Loucy (cell line): ENCODE measurements around the gene ATF1.

Experiments used
- EZH2phosphoT487 ChIP-seq: fragments of 200-600 bp; IDR thresholded peaks from 2 replicates; pipeline ENCODE4 v1.6.1; 2018; ENCODE audit warnings: antibody characterized with exemption, mild to moderate bottlenecking, moderate library complexity, borderline replicate concordance
- TF ChIP-seq, protein P1 (sequence below): fragments of 200-600 bp; sonication (generic); conservative IDR thresholded peaks from 2 replicates; pipeline ENCODE4 v1.5.1; 2014; ENCODE audit warnings: mild to moderate bottlenecking, antibody characterized with exemption, low read length

GRCh38 chr12:50728417-50728816, 35.5 kb upstream of the ATF1 start:
- TF ChIP-seq, protein P1, sequence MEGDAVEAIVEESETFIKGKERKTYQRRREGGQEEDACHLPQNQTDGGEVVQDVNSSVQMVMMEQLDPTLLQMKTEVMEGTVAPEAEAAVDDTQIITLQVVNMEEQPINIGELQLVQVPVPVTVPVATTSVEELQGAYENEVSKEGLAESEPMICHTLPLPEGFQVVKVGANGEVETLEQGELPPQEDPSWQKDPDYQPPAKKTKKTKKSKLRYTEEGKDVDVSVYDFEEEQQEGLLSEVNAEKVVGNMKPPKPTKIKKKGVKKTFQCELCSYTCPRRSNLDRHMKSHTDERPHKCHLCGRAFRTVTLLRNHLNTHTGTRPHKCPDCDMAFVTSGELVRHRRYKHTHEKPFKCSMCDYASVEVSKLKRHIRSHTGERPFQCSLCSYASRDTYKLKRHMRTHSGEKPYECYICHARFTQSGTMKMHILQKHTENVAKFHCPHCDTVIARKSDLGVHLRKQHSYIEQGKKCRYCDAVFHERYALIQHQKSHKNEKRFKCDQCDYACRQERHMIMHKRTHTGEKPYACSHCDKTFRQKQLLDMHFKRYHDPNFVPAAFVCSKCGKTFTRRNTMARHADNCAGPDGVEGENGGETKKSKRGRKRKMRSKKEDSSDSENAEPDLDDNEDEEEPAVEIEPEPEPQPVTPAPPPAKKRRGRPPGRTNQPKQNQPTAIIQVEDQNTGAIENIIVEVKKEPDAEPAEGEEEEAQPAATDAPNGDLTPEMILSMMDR: no peak
- TF ChIP-seq EZH2phosphoT487: no peak
